Esophagus muscularis mucosa (tissue), 4 donors: ENCODE measurements around the gene SYNPO2L. TPM values are rescaled to one million over a fixed set of nuclear protein-coding genes. Genes with fewer than 3 reads are reported as not detected.

ENCODE experiments used
- DNase-seq: peaks from one replicate; pipeline ENCODE4 v3.0.0-alpha.2; 2017; ENCODE audit errors: extremely low spot score
- H3K27ac ChIP-seq, 4 donors: fragments of 200-600 bp; sonication (generic); replicated peaks in 1 of 4; 1 replicate in 3 of 4; 2 replicates in 1 of 4; pipeline ENCODE4 v1.5.1; 2016 to 2019; ENCODE audit warnings: mild to moderate bottlenecking in 1 of 4
- H3K27me3 ChIP-seq, 4 donors: fragments of 200-600 bp; sonication (generic); one replicate each; pipeline versions ENCODE4 v1.5.1 to v1.6.0; 2016 to 2019
- H3K36me3 ChIP-seq, 4 donors: fragments of 200-600 bp; sonication (generic); one replicate each; pipeline ENCODE4 v1.5.1; 2016 to 2019
- H3K4me1 ChIP-seq, 4 donors: fragments of 200-600 bp; sonication (generic); one replicate each; pipeline ENCODE4 v1.5.1; 2016 to 2019
- H3K4me3 ChIP-seq, 4 donors: fragments of 200-600 bp; sonication (generic); 1 replicate in 2 of 4; 2 replicates in 2 of 4; pipeline ENCODE4 v1.5.1; 2016 to 2019; ENCODE audit warnings: mild to moderate bottlenecking in 4 of 4, moderate library complexity in 1 of 4
- H3K9me3 ChIP-seq, 4 donors: fragments of 200-600 bp; sonication (generic); 1 replicate in 3 of 4; 2 replicates in 1 of 4; pipeline ENCODE4 v1.5.1; 2016 to 2019
- CTCF ChIP-seq, 3 experiments: fragments of 200-600 bp in 2 of 3; fragments of 450-650 bp in 1 of 3; sonication (generic) in 2 of 3; IDR thresholded peaks; one replicate each; pipeline ENCODE4 v1.5.1; 2017 to 2019; ENCODE audit warnings: antibody characterized with exemption in 3 of 3, mild to moderate bottlenecking in 2 of 3, moderate library complexity in 1 of 3
- EP300 ChIP-seq: sonication (generic); formaldehyde crosslinking; IDR thresholded peaks from one replicate; pipeline ENCODE4 v1.6.1; 2017; ENCODE audit warnings: antibody characterized with exemption
- POLR2A ChIP-seq: fragments of 450-650 bp; IDR thresholded peaks from one replicate; pipeline ENCODE4 v1.6.1; 2017; ENCODE audit warnings: antibody characterized with exemption, moderate library complexity, mild to moderate bottlenecking, low read depth
- POLR2AphosphoS5 ChIP-seq, 2 donors: sonication (generic); formaldehyde crosslinking; IDR thresholded peaks; one replicate each; pipeline ENCODE4 v1.6.1; 2017; ENCODE audit warnings: antibody characterized with exemption in 2 of 2
- WGBS: methylation state at CpG from one replicate; pipeline ENCODE4 v1.1.5; 2018; 5-methylcytosine and 5-hydroxymethylcytosine counted together
- intact Hi-C: fragments of 100-400 bp; cut with DNase I; formaldehyde crosslinking; loops from one replicate; pipeline ENCODE4 v1.15.1; 2023
- total RNA-seq, 4 donors: library from RNA; depleted of rRNA; stranded (reverse); fragments of >200 nt; gene quantifications; one replicate each; pipeline versions ENCODE4 v1.1.0 to v1.2.1, GENCODE V29; 2016

Gene SYNPO2L
- total RNA-seq, 4 donors from 2014 or later, result not detected

GRCh38 chr10:73639286-73639685, 16.5 kb downstream of the SYNPO2L start:
- Histone ChIP-seq H3K27me3 (no peaks in the 10 kb centered on the region), H3K27ac (no peak overlapping the region), H3K36me3 (no peaks in the 10 kb centered on the region), H3K4me1 (peaks cover 2 to 9% (median 4%) of the 10 kb centered on the region in 4 donors), H3K4me3 (no peak overlapping the region), H3K9me3 (no peaks in the 10 kb centered on the region)
- TF ChIP-seq POLR2A (no peak), POLR2AphosphoS5 (IDR thresholded peaks at IDR 0.05) (no peak)
- no peak for DNase-seq
- WGBS, result 86% methylated on average over 3 of the region's 3 CpGs
- intact Hi-C loops, result no loop called here

- intact Hi-C loops, result no loop called here
Measured at GRCh38 chr10:73635781-73636180, 20.0 kb downstream of the SYNPO2L start.

GRCh38 chr10:73634421-73634820, 21.4 kb downstream of the SYNPO2L start:
- TF ChIP-seq EP300 (no peak), POLR2AphosphoS5 (IDR thresholded peaks at IDR 0.05) (no peak), CTCF (IDR thresholded peaks at IDR 0.05) (no peak), POLR2A (no peak)
- Histone ChIP-seq H3K4me1 (no peaks in the 10 kb centered on the region), H3K27me3 (no peaks in the 10 kb centered on the region), H3K27ac (no peak overlapping the region), H3K36me3 (no peaks in the 10 kb centered on the region), H3K4me3 (no peak overlapping the region), H3K9me3 (no peaks in the 10 kb centered on the region)
- DNase-seq, result no peak
- intact Hi-C loops, result no loop called here
- 61% methylated on average over 5 of the region's 5 CpGs for WGBS

More at GRCh38 chr10:73635781-73636180, 20.0 kb downstream of the SYNPO2L start:
- Histone ChIP-seq H3K27ac (no peak overlapping the region), H3K27me3 (no peaks in the 10 kb centered on the region), H3K9me3 (no peaks in the 10 kb centered on the region), H3K4me1 (no peaks in the 10 kb centered on the region), H3K36me3 (no peaks in the 10 kb centered on the region), H3K4me3 (no peak overlapping the region)
- TF ChIP-seq POLR2AphosphoS5 (IDR thresholded peaks at IDR 0.05) (no peak), EP300 (no peak), CTCF (IDR thresholded peaks at IDR 0.05) (no peak), POLR2A (no peak)
- DNase-seq, result no peak
- 71% methylated on average over 1 of the region's 1 CpG for WGBS

GRCh38 chr10:73629165-73629564, 26.7 kb downstream of the SYNPO2L start:
- TF ChIP-seq CTCF (IDR thresholded peaks at IDR 0.05), result no peak
- TF ChIP-seq EP300, result no peak
- TF ChIP-seq POLR2AphosphoS5 (IDR thresholded peaks at IDR 0.05), result no peak
- no peak for TF ChIP-seq POLR2A
- Histone ChIP-seq H3K4me1 (peaks cover 11 to 17% (median 16%) of the 10 kb centered on the region in 4 donors), H3K27ac (no peak overlapping the region), H3K4me3 (no peak overlapping the region), H3K36me3 (no peaks in the 10 kb centered on the region), H3K9me3 (no peaks in the 10 kb centered on the region), H3K27me3 (no peaks in the 10 kb centered on the region)
- intact Hi-C loops, result loop anchor here (5.0 kb wide), 2 partner anchors 42 to 102 kb away; no protein-coding TSS in a partner anchor
- DNase-seq, result no peak
- 93% methylated on average over 5 of the region's 5 CpGs for WGBS

- 62% methylated on average over 7 of the region's 7 CpGs for WGBS
- intact Hi-C loops, result loop anchor here (5.0 kb wide), 2 partner anchors 41 to 101 kb away; no protein-coding TSS in a partner anchor
- Histone ChIP-seq H3K4me3 (no peak overlapping the region), H3K27ac (no peak overlapping the region), H3K36me3 (no peaks in the 10 kb centered on the region), H3K4me1 (peaks cover 11 to 17% (median 16%) of the 10 kb centered on the region in 4 donors), H3K27me3 (no peaks in the 10 kb centered on the region), H3K9me3 (no peaks in the 10 kb centered on the region)
- no peak for DNase-seq
- TF ChIP-seq POLR2A (no peak), EP300 (no peak), POLR2AphosphoS5 (IDR thresholded peaks at IDR 0.05) (no peak), CTCF (IDR thresholded peaks at IDR 0.05) (no peak)
Measured at GRCh38 chr10:73628405-73628804, 27.4 kb downstream of the SYNPO2L start.
